K562 (cell line): Measurements from ENCODE around the gene DDAH2. TPM values are rescaled to one million over a fixed set of nuclear protein-coding genes. Genes with fewer than 3 reads are reported as not detected.

Experiments used
- ASH1L ChIP-seq: fragments of 450-650 bp; IDR thresholded peaks from 2 replicates; pipeline ENCODE4 v1.6.1; 2018; ENCODE audit warnings: borderline replicate concordance, mild to moderate bottlenecking, low read depth; ENCODE audit not compliant: partially characterized antibody
- CHD1 ChIP-seq: fragments of 200-600 bp; sonication (generic); IDR thresholded peaks from one replicate; pipeline ENCODE4 v1.6.1; 2012; ENCODE audit warnings: mild to moderate bottlenecking, moderate library complexity, low read length, inconsistent platforms
- PHB2 ChIP-seq: fragments of 450-650 bp; IDR thresholded peaks from 2 replicates; pipeline ENCODE4 v1.6.1; 2017; ENCODE audit warnings: low read depth
- RBM15 ChIP-seq: fragments of 200-400 bp; formaldehyde crosslinking; IDR thresholded peaks from 2 replicates; pipeline ENCODE4 v1.6.1; 2018; ENCODE audit warnings: mild to moderate bottlenecking, low read length, moderate library complexity; ENCODE audit not compliant: insufficient read depth
- ZNF384 ChIP-seq: IDR thresholded peaks from 2 replicates; pipeline ENCODE4 v1.6.1; 2012; ENCODE audit warnings: low read depth, low read length, improper control_type of control experiment
- ZNF511 ChIP-seq: sonication (generic); formaldehyde crosslinking; IDR thresholded peaks from 2 replicates; pipeline ENCODE4 v1.8.0; 2022; ENCODE audit warnings: mild to moderate bottlenecking, missing genetic modification reagents
- ZNF655 ChIP-seq: fragments of 250-450 bp; sonication (Bioruptor Pico); IDR thresholded peaks from 2 replicates; pipeline ENCODE4 v1.5.0; 2021
- ZNF77 ChIP-seq: fragments of 250-450 bp; sonication (Bioruptor Pico); IDR thresholded peaks from 2 replicates; pipeline ENCODE4 v1.5.0; 2020
- polyA plus RNA-seq, 8 experiments: library from polyadenylated mRNA; depleted of rRNA in 4 of 8; stranded (reverse) in 5 of 8; unstranded in 3 of 8; fragments of >200 nt; fragmentation: Nextera tagmentation in 2 of 8; fragmentation: Illumina TruSeq in 1 of 8; extraction: Ambion mirVana in 2 of 8; extraction: Trizol in 1 of 8; gene quantifications; 2 replicates each; pipeline versions ENCODE4 v1.2.1 to v1.2.3, GENCODE V29; 2011 to 2014; ENCODE audit warnings: inconsistent platforms in 1 of 8, missing spikeins in 1 of 8
- total RNA-seq, 7 experiments: library from RNA; depleted of rRNA in 6 of 7; stranded (reverse); fragments of >200 nt in 6 of 7; fragmentation: Illumina TruSeq in 2 of 7; extraction: Trizol in 2 of 7; gene quantifications; 2 replicates each; pipeline versions ENCODE4 v1.2.1 to v1.2.3, GENCODE V29; 2011 to 2021; ENCODE audit warnings: low replicate concordance in 1 of 7
- TF ChIP-seq, protein P1 (sequence below): fragments of 200-600 bp; sonication (generic); IDR thresholded peaks from one replicate; pipeline ENCODE4 v1.6.1; 2012; ENCODE audit warnings: mild to moderate bottlenecking, low read depth, low read length, inconsistent platforms
- TF ChIP-seq, protein P2 (sequence below): fragments of 150-350 bp; IDR thresholded peaks from 2 replicates; pipeline ENCODE4 v1.6.1; 2014; ENCODE audit warnings: low read depth, mild to moderate bottlenecking, low read length, borderline replicate concordance

Gene DDAH2
- total and polyA plus RNA-seq, 9 of the 15 experiments (the other 6 are each of a cell fraction or from before 2014, with no cell fraction given) = 1.8 to 45.4 (median 21.4) TPM

- TF ChIP-seq RBM15 (no peak), PHB2 (0 out of 2 replicates have a peak, but pooled peaks have one; percentile 5), ZNF384 (no peak), ASH1L (no peak), CHD1 (no peak), ZNF655 (CRISPR knock-in tag) (no peak), ZNF77 (CRISPR knock-in tag) (no peak), ZNF511 (CRISPR knock-in tag) (no peak)
- TF ChIP-seq, protein P1, sequence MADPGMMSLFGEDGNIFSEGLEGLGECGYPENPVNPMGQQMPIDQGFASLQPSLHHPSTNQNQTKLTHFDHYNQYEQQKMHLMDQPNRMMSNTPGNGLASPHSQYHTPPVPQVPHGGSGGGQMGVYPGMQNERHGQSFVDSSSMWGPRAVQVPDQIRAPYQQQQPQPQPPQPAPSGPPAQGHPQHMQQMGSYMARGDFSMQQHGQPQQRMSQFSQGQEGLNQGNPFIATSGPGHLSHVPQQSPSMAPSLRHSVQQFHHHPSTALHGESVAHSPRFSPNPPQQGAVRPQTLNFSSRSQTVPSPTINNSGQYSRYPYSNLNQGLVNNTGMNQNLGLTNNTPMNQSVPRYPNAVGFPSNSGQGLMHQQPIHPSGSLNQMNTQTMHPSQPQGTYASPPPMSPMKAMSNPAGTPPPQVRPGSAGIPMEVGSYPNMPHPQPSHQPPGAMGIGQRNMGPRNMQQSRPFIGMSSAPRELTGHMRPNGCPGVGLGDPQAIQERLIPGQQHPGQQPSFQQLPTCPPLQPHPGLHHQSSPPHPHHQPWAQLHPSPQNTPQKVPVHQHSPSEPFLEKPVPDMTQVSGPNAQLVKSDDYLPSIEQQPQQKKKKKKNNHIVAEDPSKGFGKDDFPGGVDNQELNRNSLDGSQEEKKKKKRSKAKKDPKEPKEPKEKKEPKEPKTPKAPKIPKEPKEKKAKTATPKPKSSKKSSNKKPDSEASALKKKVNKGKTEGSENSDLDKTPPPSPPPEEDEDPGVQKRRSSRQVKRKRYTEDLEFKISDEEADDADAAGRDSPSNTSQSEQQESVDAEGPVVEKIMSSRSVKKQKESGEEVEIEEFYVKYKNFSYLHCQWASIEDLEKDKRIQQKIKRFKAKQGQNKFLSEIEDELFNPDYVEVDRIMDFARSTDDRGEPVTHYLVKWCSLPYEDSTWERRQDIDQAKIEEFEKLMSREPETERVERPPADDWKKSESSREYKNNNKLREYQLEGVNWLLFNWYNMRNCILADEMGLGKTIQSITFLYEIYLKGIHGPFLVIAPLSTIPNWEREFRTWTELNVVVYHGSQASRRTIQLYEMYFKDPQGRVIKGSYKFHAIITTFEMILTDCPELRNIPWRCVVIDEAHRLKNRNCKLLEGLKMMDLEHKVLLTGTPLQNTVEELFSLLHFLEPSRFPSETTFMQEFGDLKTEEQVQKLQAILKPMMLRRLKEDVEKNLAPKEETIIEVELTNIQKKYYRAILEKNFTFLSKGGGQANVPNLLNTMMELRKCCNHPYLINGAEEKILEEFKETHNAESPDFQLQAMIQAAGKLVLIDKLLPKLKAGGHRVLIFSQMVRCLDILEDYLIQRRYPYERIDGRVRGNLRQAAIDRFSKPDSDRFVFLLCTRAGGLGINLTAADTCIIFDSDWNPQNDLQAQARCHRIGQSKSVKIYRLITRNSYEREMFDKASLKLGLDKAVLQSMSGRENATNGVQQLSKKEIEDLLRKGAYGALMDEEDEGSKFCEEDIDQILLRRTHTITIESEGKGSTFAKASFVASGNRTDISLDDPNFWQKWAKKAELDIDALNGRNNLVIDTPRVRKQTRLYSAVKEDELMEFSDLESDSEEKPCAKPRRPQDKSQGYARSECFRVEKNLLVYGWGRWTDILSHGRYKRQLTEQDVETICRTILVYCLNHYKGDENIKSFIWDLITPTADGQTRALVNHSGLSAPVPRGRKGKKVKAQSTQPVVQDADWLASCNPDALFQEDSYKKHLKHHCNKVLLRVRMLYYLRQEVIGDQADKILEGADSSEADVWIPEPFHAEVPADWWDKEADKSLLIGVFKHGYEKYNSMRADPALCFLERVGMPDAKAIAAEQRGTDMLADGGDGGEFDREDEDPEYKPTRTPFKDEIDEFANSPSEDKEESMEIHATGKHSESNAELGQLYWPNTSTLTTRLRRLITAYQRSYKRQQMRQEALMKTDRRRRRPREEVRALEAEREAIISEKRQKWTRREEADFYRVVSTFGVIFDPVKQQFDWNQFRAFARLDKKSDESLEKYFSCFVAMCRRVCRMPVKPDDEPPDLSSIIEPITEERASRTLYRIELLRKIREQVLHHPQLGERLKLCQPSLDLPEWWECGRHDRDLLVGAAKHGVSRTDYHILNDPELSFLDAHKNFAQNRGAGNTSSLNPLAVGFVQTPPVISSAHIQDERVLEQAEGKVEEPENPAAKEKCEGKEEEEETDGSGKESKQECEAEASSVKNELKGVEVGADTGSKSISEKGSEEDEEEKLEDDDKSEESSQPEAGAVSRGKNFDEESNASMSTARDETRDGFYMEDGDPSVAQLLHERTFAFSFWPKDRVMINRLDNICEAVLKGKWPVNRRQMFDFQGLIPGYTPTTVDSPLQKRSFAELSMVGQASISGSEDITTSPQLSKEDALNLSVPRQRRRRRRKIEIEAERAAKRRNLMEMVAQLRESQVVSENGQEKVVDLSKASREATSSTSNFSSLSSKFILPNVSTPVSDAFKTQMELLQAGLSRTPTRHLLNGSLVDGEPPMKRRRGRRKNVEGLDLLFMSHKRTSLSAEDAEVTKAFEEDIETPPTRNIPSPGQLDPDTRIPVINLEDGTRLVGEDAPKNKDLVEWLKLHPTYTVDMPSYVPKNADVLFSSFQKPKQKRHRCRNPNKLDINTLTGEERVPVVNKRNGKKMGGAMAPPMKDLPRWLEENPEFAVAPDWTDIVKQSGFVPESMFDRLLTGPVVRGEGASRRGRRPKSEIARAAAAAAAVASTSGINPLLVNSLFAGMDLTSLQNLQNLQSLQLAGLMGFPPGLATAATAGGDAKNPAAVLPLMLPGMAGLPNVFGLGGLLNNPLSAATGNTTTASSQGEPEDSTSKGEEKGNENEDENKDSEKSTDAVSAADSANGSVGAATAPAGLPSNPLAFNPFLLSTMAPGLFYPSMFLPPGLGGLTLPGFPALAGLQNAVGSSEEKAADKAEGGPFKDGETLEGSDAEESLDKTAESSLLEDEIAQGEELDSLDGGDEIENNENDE = no peak
- TF ChIP-seq, protein P2, sequence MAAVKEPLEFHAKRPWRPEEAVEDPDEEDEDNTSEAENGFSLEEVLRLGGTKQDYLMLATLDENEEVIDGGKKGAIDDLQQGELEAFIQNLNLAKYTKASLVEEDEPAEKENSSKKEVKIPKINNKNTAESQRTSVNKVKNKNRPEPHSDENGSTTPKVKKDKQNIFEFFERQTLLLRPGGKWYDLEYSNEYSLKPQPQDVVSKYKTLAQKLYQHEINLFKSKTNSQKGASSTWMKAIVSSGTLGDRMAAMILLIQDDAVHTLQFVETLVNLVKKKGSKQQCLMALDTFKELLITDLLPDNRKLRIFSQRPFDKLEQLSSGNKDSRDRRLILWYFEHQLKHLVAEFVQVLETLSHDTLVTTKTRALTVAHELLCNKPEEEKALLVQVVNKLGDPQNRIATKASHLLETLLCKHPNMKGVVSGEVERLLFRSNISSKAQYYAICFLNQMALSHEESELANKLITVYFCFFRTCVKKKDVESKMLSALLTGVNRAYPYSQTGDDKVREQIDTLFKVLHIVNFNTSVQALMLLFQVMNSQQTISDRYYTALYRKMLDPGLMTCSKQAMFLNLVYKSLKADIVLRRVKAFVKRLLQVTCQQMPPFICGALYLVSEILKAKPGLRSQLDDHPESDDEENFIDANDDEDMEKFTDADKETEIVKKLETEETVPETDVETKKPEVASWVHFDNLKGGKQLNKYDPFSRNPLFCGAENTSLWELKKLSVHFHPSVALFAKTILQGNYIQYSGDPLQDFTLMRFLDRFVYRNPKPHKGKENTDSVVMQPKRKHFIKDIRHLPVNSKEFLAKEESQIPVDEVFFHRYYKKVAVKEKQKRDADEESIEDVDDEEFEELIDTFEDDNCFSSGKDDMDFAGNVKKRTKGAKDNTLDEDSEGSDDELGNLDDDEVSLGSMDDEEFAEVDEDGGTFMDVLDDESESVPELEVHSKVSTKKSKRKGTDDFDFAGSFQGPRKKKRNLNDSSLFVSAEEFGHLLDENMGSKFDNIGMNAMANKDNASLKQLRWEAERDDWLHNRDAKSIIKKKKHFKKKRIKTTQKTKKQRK = no peak
These were observed 1.9 kb downstream of the DDAH2 start (continued) for GRCh38 chr6:31727034-31727716.
